ENCODE measurements around the gene IFIH1. TPM values are rescaled to one million over a fixed set of nuclear protein-coding genes. Genes with fewer than 3 reads are reported as not detected.
A peak's percentile ranks its signal among the peaks of the same experiment; 100 is the strongest.

Gene IFIH1
- polyA plus RNA-seq, 1 donor: 2.8 TPM

GRCh38 chr2:162308747-162309503 is 9.6 kb downstream of the IFIH1 start:
- no peak for DNase-seq

GRCh38 chr2:162305901-162306300 is 12.6 kb downstream of the IFIH1 start:
- DNase-seq: no peak

- no peak for DNase-seq
Measured at GRCh38 chr2:162301877-162302276, 16.6 kb downstream of the IFIH1 start.

GRCh38 chr2:162301151-162301804 is 17.2 kb downstream of the IFIH1 start:
- DNase-seq: peak; percentile 63

- no peak for DNase-seq
Measured at GRCh38 chr2:162300266-162300665, 18.2 kb downstream of the IFIH1 start.

GRCh38 chr2:162298669-162299335 is 19.7 kb downstream of the IFIH1 start:
- no peak for DNase-seq

GRCh38 chr2:162297925-162298552 is 20.4 kb downstream of the IFIH1 start:
- peak; percentile 85 for DNase-seq

GRCh38 chr2:162295009-162295408 is 23.5 kb downstream of the IFIH1 start:
- DNase-seq: no peak

GRCh38 chr2:162293122-162293786 is 25.2 kb downstream of the IFIH1 start:
- no peak for DNase-seq

GRCh38 chr2:162291748-162292147 is 26.7 kb downstream of the IFIH1 start:
- DNase-seq: no peak

- DNase-seq: no peak
Measured at GRCh38 chr2:162282765-162283425, 35.6 kb downstream of the IFIH1 start.

- no peak for DNase-seq
Measured at GRCh38 chr2:162280654-162281053, 37.8 kb downstream of the IFIH1 start.

GRCh38 chr2:162277381-162277780 is 41.1 kb downstream of the IFIH1 start:
- no peak for DNase-seq

GRCh38 chr2:162267996-162268395 is 50.5 kb downstream of the IFIH1 start:
- no peak for DNase-seq

GRCh38 chr2:162267496-162267895 is 51.0 kb downstream of the IFIH1 start:
- DNase-seq: no peak

- DNase-seq: peak; percentile 78
Measured at GRCh38 chr2:162266460-162266760, 52.1 kb downstream of the IFIH1 start.

- DNase-seq: no peak
Measured at GRCh38 chr2:162265666-162266459, 52.6 kb downstream of the IFIH1 start.

- DNase-seq: no peak
Measured at GRCh38 chr2:162261032-162261945, 57.2 kb downstream of the IFIH1 start.

GRCh38 chr2:162258686-162259085 is 59.8 kb downstream of the IFIH1 start:
- no peak for DNase-seq

GRCh38 chr2:162258169-162258568 is 60.3 kb downstream of the IFIH1 start:
- DNase-seq: no peak

All from hindlimb muscle (tissue), 1 donor.